ENCODE measurements around the gene TAL2.

GRCh38 chr9:105667867-105668266, 5.6 kb downstream of the TAL2 start:
- TF ChIP-seq NFYB (IDR thresholded peaks at IDR 0.05; ENCODE audit: insufficient read depth, low read depth, low read length) = no peak
- TF ChIP-seq ETV6 (conservative IDR thresholded peaks at IDR 0.05 in 1 of 2, IDR thresholded peaks at IDR 0.05 in 1 of 2; ENCODE audit: borderline replicate concordance in 1 of 2, low read depth in 1 of 2) = no peak
- TF ChIP-seq SMAD5 (IDR thresholded peaks at IDR 0.05; ENCODE audit: low read depth) = no peak
